ENCODE measurements around the gene ABCA7. TPM values are rescaled to one million over a fixed set of nuclear protein-coding genes. Genes with fewer than 3 reads are reported as not detected.

The ABCA7 gene
- polyA plus RNA-seq, 4 donors: 6.2 to 8.9 (median 7.6) TPM

- DNase-seq (ENCODE audit: low read depth in 4 of 4, low spot score in 3 of 4): no peak
Observed at GRCh38 chr19:1003283-1003682, 36.6 kb upstream of the ABCA7 start.

- no peak for DNase-seq (ENCODE audit: low read depth in 4 of 4, low spot score in 3 of 4)
Observed at GRCh38 chr19:1004204-1004802, 35.6 kb upstream of the ABCA7 start.

GRCh38 chr19:1004803-1005664 lies 34.9 kb upstream of the ABCA7 start:
- DNase-seq (ENCODE audit: low read depth in 4 of 4, low spot score in 3 of 4): no peak

GRCh38 chr19:1006711-1007398 lies 33.1 kb upstream of the ABCA7 start:
- no peak for DNase-seq (ENCODE audit: low read depth in 4 of 4, low spot score in 3 of 4)

GRCh38 chr19:1007399-1008251 lies 32.3 kb upstream of the ABCA7 start:
- DNase-seq (ENCODE audit: low read depth in 4 of 4, low spot score in 3 of 4): no peak

GRCh38 chr19:1008268-1009040 lies 31.5 kb upstream of the ABCA7 start:
- no peak for DNase-seq (ENCODE audit: low read depth in 4 of 4, low spot score in 3 of 4)

- DNase-seq (ENCODE audit: low read depth in 4 of 4, low spot score in 3 of 4): no peak
Observed at GRCh38 chr19:1009041-1009980, 30.6 kb upstream of the ABCA7 start.

GRCh38 chr19:1009981-1010538 lies 29.8 kb upstream of the ABCA7 start:
- no peak for DNase-seq (ENCODE audit: low read depth in 4 of 4, low spot score in 3 of 4)

GRCh38 chr19:1010586-1011510 lies 29.1 kb upstream of the ABCA7 start:
- no peak for DNase-seq (ENCODE audit: low read depth in 4 of 4, low spot score in 3 of 4)

- no peak for DNase-seq (ENCODE audit: low read depth in 4 of 4, low spot score in 3 of 4)
Observed at GRCh38 chr19:1011831-1012333, 28.0 kb upstream of the ABCA7 start.

GRCh38 chr19:1012334-1012733 lies 27.6 kb upstream of the ABCA7 start:
- no peak for DNase-seq (ENCODE audit: low read depth in 4 of 4, low spot score in 3 of 4)

GRCh38 chr19:1013218-1013617 lies 26.7 kb upstream of the ABCA7 start:
- no peak for DNase-seq (ENCODE audit: low read depth in 4 of 4, low spot score in 3 of 4)

- DNase-seq (ENCODE audit: low read depth in 4 of 4, low spot score in 3 of 4): no peak
Observed at GRCh38 chr19:1014161-1015060, 25.5 kb upstream of the ABCA7 start.

- no peak for DNase-seq (ENCODE audit: low read depth in 4 of 4, low spot score in 3 of 4)
Observed at GRCh38 chr19:1015061-1015781, 24.7 kb upstream of the ABCA7 start.

GRCh38 chr19:1015782-1016646 lies 23.9 kb upstream of the ABCA7 start:
- no peak for DNase-seq (ENCODE audit: low read depth in 4 of 4, low spot score in 3 of 4)
